Nucleus accumbens (tissue), 56 donors: ENCODE measurements around the gene ARL4D.
"Not testable (repeated sequence)": the region's sequence is repeated elsewhere in the genome, so short reads cannot be mapped to it uniquely, and the experiment has no call there.

Experiments used
- DNase-seq, 56 donors: peaks; one replicate each; lab custom pipeline; 2025; lab: John Stamatoyannopoulos, UW

The ARL4D gene, protein sequence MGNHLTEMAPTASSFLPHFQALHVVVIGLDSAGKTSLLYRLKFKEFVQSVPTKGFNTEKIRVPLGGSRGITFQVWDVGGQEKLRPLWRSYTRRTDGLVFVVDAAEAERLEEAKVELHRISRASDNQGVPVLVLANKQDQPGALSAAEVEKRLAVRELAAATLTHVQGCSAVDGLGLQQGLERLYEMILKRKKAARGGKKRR

DNA sequence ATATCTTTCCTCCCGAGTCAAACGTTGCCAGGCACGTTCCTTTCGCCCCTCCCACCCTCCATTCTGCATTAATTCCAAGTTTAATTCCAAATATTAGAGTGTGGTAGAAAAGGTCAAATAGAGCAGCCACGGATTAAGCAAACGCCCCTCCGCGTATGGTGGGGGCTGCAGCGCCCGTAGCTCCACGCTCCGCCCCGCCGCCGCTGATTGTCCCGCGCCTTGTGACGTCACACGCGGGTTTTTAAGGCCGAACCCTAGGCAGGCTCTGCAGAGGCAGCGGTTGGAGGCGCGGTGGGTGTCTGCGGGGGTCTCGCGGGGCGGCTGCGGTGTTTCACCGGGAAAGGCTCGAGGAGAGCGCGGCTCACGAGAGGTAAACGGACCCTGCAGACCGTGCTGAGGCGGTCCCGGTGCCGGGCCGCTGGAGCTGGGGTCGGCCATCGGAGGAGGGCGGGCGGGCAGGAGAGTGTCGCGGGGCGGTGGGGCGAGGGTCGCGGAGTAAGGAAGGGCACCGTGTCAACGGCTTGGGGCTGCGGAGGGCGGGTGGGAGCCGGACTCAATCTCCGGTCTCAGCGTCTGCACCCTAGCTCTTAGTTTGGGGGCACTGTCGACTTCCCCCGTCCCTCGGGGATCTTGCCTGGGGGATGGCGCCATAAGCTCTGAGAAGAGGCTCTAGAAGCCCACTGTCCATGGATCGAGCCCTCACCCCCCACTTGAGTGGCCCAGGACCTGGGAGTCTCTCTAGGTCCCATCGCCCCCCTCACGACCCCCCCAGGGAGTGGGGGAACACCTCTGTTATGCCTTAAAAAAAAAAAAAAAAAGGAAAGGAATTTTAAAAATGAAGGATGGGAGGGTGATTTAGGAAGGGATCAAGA is at the start of gene ARL4D:
Gene ARL4D (plus strand): TSS at position 270 of the 872 bp plus-strand sequence. CDS start 740 bp downstream, outside the sequence.
- peak in 55 of 56 donors; percentile 24 to 94 (median 74) for DNase-seq

DNA sequence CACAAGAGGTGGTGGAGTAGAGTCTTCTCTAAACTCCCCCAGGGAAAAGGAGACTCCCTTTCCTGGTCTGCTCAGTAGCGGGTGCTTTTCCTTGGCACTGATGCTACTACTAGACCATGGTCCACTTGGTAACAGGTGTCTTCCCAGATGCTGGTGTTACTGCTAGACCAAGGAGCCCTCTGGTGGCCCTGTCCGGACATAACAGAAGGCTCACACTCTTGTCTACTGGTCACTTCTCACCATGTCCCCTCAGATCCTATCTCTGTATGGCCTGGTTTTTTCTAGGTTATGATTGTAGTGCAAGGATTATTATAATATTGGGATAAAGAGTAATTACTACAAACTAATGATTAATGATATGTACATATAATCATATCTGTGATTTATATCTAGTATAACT is 49.7 kb upstream of the ARL4D start:
- no peak for DNase-seq

DNA sequence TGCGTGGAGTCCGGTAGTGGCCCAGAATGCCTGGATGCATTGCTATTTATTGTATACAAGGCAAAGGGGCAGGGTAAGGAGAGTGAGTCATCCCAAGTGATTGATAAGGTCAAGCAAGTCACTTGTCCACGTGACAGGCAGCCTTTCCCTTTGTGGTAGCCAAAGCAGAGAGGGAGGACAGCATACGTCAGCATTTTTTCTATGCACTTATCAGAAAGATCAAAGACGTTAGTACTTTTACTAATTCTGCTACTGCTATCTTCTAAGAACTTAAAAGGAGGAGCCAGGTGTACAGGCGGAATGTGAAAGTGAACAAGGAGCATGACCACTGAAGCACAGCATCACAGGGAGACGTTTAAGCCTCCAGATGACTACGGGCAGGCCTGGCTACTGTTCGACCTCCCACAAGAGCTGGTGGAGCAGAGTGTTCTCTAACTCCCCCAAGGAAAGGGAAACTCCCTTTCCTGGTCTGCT is 47.9 kb upstream of the ARL4D start:
- no peak for DNase-seq

DNA sequence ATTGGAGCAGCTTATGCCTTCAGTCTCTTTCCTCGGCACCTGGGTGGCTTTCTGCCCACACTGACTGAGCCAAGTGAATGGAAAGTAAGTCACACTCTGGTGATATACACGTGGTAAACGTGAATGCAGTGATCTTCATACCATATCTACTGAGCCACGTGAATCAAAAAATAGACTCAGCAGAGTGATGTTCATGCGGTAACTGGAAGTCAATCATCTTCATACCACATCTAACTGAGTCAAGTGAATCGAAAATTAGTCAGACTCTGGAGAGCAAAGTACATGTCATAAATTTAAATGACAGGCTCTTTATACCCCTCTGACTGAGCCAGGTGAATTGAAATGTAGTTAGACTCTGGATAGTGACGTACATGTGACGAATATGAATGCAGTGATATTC is 47.1 kb upstream of the ARL4D start:
- peak in 2 of 56 donors; percentile 8 to 56 for DNase-seq

DNA sequence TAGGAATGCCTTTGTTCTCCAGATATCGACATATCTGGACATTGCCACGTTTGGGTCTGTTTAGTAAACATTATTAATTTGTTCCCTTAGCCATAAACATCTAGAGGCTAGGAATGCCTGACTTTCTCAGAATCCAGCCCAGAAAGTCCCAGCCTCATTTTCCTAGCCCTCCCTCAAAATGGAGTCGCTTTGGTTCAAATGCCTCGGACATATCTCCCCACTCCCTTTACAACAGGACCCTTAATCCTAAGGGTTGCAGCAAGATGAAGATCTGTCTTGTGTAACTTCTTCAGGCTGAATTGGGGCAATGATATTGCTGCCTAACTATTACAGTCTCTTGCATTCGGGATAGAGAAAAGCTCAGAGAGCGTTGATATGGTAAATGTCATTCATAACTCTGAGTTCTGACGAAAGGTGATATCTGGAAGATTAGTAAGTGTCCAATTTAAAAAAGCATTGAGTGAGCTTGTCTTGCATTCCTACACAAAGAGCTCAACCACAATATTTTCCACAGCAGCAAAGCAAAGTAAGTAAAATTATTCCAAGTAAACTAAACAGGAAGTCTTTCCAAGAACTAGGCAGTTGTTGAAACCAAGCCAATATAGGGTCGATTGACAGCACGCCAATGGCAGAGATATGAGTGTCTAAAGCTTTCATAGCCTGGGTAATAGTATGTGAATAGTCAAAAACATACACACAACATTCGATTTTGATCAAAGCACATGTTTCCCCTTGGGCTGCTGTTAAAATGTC is 46.0 kb upstream of the ARL4D start:
- DNase-seq, result no peak

DNA sequence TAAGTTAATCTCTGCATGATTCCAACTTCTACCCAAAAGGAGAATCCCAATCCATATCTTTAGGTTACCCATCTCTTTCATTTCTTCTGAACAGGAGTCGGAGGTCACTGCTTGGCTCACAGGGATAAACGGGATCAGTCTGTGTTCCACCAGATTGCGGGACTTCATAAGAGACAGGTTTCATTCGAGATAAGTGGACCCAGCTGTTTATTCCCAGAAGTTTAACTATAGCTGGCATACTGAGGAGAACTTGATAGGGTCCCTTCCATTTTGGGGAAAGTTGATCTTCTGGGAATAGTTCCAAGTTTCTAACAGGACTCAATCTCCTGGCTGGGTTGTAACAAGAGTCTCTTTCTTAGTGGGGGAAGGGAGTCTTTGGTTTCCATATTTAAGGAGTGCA is 45.4 kb upstream of the ARL4D start:
- DNase-seq, result no peak

DNA sequence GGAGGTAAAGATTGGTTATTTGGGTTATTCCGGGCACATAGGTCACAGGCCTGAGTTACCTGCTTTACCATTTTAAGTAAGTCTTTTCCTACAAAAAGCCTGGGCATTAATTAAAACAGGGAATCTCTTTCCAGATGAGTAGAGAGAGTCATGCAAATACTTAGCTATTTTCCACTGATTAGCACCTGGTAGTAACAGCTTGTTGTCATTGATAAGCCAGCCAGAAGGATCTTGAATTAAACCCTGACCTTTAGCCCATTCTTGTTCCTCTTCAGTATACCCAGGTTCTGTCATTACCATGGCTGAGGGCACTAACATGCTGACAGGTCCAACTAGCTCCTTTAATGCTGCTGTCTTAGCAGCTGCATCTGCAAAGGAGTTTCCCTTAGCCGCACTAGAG is 44.4 kb upstream of the ARL4D start:
- DNase-seq, result no peak

DNA sequence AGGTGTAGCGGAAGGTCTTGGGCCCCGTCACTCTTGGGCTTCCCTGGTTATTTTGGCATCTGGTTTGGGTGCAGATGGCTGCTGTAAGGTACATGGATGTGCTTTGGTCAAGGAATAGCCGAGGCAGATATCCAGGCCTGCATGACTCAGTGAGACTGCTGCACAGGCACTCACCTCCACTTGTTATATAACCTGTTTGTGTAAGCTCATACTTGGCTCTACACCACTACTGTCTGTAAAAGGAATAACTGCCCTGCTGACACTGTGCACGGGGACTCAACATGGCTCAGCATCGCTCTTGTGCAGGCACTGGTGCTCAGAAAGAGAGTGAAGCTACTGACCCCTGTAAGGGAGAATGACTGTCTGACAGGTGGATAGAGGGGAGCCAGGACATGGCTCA is 42.3 kb upstream of the ARL4D start:
- DNase-seq, result no peak

DNA sequence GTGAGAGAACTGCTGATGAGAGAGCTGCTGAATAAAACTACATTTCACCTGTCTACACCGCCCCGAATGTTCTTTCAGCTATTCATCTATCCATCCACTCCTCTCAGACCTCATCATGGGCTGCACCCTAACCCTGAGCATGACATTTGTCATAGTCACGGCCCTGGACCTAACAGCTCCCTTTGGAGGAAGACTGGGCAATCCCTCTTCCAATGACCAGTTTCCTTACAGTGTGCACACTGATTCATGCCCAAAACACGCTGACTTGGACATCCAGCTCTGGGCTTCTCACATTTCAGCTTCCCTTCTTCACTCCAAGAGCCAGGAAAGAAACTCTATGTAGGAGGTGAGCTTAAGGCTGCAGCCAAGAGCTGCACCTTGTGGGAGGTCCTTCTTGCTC is 41.8 kb upstream of the ARL4D start:
- no peak for DNase-seq

DNA sequence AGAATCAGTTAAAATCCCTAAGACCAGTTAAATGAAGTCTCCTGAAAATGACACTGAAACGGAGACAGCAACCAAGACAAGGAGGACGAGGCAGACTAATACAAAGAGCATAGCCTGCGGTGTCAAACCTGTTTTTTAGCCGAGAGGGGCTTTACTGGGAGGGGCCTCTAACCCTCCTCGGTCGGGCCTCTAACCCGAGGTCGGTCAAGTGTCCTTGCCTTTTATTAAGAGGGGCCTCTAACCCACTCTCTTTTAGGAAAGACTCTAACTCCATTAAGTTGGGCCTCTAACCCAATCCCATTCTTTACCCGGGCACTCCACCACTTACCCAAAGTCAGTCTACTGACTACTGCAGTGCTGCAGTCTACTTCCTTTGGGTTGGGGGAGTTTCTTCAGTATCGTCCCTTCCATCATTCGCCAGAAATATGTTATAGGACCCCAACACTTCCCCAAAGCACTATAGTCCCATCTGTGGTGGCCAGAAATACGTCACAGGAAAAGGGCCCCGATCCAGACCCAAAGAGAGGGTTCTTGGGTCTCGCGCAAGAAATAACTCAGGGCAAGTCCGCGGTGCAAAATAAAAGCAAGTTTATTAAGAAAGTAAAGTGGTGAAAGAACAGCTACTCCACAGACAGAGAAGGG is 39.2 kb upstream of the ARL4D start:
- no peak for DNase-seq

DNA sequence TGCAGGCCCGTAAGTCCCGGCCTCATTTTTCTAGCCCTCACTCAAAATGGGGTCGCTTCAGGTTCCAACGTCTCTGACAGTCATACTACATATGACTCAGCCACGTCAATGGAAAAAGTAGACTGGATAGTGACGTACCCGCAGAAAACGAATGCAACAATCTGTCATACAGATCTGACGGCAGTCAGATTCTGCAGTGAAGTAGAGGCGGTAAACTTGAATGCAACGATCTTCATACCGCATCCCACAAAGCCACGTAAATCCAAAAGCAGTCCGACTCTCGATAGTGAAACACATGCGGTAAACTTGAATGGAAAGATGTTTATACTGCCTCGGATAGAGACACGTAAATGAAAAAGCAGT is 38.4 kb upstream of the ARL4D start:
- peak in 4 of 56 donors; percentile 29 to 74 (median 50) for DNase-seq

DNA sequence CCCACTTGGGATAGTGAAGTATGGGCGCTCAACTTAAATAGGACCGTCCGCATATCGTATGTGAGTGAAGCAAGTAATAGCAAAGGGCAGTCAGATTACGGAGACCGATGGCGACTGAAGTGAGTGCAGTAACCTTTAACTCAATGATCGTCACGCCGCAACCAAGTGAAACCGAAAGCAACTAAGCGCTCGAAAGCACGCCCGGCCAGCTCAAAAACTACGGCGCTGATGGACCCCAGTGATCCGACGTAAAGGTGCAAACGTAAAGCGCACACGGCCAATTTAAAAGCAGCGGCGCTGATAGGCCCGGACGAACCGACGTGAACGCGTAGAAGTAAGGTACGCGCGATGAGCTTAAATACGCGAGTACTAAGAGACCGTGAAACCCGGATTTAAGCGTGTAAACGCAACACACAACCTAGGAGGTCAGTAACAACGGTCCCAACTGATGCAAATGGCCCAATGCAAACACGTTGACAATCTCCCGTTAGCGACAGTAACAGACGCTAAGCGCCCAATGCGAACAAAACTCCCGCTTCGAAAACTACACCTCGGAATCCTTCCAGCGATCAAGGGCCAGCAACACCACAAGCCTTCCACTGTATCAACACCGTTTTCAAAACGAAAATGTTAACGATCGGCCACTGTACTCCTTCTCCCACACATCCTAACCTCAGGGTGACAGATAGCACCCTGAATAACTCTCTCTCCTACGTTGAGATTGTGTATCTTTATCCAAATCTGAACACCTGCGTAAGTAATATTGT is 37.9 kb upstream of the ARL4D start:
- DNase-seq, result peak in 53 of 56 donors; percentile 13 to 96 (median 87)

DNA sequence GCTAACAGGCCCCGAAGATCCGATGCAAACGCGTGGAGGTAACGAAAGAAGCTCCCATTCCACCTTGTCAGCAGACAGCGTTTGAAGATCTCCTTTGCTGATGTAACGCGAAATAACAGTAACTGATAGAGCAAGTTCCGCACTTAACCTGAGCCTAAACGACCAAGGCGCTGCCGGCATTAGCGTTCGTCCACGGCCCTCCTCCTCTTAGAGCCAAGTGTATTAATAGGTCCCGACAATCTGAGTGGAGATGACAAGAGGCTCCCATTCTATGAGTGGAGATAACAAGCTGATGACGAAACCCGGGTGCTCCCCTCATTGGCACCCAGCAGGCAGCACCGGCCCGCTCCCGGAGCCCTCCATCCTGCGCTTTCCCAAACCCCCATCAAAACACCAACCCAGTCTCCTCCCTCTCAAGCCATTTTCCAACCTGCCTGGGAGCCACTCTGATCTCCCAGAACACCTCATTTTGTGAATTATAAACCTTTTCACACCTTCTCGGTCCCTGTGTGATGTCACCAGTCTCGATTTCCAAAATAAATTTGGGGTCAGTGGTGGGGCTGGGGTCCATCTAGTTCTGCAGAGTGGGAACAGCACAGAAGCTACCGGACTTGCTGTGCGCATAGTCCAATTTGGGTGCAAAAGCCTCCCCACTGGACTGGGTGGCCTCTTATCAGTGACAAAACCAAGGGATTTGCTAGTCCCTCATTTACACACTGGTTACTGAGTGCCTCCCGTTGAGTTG is 35.4 kb upstream of the ARL4D start:
- DNase-seq, result no peak

DNA sequence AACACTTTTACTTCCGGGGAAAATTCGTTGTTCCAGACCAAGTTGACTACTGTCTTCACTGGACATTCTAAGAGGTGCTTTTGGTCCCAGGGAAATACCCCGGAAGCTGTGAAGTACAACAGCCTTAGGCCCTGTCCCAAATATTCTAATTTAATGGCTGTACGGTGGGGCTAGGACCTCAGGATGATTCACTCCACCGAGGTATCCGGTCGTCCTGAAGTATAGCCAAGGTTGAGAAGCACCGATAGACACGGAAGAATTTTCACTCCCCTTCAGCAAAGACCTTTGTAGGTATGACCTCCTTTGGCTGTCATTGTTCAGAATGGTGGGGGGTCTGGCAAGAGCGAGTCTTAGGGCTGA is 34.9 kb upstream of the ARL4D start:
- DNase-seq, result no peak

DNA sequence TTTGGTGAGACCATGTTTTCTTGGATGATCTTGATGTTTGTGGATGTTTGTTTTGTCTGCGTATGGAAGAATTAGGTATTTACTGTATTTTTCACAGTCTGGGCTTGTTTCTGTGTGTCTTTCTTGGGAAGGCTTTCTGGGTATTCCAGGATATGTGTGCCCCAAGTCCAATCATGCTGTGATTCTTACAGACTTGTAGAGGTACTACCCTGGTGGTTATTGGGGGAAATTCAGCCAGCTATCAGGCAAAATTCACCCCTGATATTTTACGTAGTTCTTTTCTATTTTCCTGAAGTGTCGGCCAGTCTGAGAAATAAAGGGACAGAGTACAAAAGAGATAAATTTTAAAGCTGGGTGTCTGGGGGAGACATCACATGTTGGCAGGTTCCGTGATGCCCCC is 33.4 kb upstream of the ARL4D start:
- DNase-seq, result no peak

DNA sequence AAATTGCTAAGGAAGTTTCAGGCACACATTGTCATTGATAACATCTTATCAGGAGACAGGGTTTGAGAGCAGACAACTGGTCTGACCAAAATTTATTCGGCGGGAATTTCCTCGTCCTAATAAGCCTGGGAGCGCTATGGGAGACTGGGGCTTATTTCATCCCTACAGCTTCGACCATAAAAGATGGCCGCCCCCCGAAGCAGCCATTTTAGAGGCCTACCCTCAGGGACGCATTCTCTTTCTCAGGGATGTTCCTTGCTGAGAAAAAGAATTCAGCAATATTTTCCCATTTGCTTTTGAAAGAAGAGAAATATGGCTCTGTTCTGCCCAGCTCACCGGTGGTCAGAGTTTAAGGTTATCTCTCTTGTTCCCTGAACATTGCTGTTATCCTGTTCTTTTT is 32.9 kb upstream of the ARL4D start:
- not testable (repeated sequence) for DNase-seq

DNA sequence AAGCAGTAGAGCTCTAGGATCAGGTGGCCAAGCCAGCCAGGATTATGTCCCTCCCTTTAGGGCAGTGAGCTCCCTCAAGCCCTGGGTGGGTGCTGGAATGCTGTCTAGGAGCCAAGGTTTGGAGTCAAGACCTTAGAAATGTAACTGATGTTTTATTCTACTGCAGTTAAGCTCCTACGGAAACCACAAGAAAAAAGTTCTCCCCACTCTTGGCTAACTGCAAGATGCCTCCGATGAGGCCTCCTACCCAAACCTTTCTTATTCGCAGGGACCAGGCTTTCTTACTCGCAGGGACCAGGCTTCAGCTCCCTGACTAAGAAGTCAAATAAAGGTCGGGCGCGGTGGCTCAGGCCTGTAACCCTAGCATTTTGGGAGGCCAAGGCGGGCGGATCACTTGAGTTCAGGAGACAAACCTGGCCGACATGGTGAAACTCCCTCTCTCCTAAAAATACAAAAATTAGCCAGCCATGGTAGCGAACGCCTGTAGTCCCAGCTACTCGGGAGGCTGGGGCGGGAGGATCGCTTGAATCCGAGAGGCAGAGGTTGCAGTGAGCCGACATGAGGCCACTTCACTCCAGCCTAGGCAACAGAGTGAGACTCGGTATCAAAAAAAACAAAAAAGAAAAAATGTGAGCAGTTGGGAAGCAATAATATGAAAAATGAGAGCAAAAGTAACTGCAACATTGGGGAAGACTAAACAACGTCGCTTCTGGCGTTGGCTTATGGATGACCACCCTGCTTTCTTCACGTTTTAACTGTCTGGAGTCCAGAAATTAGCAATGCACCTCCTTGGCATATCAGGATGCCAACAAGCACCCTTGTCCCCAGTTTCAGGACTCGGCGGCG is 31.7 kb upstream of the ARL4D start:
- no peak for DNase-seq

DNA sequence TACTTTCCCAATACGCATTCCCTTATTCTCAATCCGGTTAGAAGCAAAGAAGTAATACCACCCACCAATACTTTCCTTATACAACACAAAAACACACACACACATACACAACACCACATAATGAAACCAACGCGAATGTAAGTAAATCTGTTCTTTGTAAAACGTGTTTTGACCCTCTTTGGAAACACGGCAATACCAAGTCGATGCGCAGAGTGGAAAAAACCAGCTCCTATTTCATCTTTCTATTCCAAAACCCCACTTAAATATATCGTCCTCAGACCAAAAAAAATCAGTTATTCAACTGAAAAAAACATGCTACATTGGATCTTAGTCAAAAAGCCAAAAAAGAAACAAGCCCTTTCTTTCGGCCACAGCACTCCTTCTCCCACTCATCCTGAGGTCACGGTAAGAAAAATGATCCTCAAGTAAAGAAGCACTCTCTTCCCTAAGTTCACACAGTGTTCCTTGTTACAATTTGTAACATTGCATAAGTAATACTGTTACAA is 31.0 kb upstream of the ARL4D start:
- peak in 9 of 56 donors; percentile 25 to 72 (median 49) for DNase-seq
